Stimulated activated CD4-positive, alpha-beta T cell treated with anti-CD3 and anti-CD28 coated beads, TNF-alpha, amount 100 ng/mL, for 24 hours (primary cell): ENCODE measurements around the gene VPS33B.
"Not testable (repeated sequence)": the region's sequence is repeated elsewhere in the genome, so short reads cannot be mapped to it uniquely, and the experiment has no call there.

ENCODE experiments used
- DNase-seq, 3 experiments: peaks; one replicate each; pipeline ENCODE4 v3.0.0-alpha.2; 2020; ENCODE audit warnings: low read depth in 3 of 3

VPS33B gene

DNA sequence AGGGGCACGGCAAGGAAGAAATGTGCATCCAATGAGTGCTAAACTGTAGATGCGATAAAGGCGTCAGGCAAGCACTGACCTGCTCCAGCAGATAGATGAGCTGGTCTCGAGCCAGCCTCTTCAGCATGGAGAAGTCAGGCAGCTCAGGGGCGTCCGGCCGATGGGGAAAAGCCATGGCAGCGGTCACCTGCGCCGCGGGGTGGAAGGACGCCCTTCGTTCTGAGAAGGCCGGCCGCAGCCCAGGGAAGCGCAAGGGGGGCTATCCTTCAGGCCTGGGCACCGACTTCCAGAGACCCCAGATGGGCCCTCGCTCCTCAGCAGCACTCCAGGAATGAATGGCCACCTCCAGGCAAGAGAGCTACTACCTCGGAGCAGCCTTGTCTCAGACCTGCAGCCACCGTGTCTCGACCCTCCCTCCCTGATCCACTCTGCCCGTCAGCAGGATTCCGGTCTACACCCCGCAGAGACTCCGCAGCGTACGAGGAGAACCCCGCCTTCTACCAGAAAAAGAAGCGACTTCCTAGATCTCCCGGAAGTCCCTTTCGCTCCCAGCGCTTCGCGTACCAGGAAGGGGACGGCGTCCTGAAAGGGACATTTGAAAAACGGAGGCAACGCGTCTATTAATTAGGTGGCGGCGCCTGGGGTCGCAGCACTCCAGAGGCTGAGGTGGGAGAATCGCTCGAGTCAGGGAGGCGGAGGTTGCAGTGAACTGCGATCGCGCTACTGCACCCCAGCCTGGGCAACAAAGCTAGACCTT lies at the start of gene VPS33B:
Gene VPS33B (minus strand): TSS at position 520 of the 757 bp plus-strand sequence. CDS start 345 bp downstream, at position 175.
- peak; percentile 62 to 79 (median 64) for DNase-seq

DNA sequence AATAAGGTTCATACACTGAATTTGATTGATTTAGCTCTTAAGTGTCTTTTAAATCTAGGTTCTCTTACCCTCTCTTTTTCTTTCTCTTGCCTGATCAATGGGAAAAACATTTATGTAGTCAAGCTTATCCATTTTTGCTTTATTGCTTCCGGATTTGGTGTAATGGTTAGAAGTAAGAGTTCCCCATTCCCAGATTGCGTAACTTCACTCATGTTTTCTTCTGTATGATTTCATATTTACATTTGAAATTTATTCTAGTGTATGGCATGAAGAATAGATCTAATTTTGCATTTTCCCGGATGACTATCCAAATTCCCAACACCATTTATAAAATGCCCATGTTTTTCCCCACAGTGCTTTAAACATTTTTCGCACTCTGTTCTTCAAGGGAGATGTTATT lies 49.8 kb upstream of the VPS33B start:
- DNase-seq = no peak

DNA sequence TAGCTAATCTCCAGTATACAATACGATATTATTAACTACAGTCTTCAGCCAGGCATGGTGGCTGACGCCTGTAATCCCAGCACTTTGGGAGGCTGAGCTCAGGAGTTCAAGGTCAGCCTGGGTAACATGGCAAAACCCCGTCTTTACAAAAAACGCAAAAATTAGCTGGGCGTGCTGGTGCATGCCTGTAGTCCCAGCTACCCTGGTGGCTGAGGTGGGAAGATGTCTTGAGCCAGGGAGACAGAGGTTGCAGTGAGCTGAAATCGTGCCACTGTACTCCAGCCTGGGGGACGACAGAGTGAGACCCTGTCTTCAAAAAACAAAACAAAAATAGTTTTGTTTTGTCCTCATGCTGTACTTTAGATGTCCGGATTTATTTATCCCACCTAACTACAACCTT lies 48.5 kb upstream of the VPS33B start:
- no peak for DNase-seq

DNA sequence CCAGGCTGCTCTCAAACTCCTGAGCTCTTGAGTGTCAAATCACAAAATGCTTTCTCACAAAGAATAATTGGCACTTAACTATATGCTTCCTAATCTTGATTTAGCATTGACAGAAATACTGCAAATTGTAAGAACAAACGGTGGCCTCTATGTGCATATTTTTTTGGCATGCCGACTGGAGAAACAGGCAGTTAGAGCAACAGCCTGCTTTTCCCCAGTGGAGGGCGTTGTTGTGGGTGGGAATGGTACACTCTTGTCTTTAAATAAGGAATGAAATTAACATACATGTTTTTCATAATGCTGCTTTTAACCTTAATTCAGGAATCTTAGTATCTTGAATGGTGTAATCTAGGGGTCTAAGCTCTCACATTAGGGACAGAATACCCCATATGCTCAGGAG lies 46.6 kb upstream of the VPS33B start:
- DNase-seq = no peak

DNA sequence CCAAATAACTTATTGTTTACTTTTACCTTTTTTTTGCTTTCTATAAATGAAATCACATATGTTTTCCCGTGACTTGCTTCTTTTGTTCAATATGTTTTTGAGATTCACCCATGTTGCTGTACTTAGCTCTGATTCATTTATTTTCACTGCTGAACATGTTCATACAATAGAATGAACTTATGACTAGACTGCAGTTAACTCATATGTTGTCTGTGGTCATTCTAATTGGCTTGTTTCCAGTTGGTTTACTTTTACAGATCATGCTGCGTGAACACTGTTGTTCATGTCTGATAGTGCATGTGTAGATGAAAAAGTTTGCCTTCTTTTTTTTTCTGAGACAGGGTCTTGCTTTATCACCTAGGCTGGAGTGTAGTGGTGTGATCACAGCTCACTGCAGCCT lies 46.0 kb upstream of the VPS33B start:
- no peak for DNase-seq

DNA sequence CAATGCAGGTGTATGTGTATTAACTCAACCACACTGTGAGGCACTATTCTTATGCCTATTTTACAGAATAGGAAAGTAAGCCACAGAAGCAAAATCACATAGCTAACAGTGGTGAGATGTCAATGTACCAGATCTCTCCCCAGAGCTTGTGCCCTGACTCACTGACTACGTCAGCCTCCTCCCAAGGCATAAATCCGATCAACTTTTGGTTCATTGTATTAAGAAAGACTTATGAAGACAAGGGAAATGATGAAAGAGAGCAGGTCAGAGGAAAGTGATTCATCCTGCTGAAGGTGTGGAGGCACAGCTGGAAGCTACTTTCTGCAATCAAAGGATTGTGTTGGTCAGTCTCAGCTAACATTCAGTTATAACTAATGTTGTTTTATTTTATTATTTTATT lies 44.6 kb upstream of the VPS33B start:
- no peak for DNase-seq

DNA sequence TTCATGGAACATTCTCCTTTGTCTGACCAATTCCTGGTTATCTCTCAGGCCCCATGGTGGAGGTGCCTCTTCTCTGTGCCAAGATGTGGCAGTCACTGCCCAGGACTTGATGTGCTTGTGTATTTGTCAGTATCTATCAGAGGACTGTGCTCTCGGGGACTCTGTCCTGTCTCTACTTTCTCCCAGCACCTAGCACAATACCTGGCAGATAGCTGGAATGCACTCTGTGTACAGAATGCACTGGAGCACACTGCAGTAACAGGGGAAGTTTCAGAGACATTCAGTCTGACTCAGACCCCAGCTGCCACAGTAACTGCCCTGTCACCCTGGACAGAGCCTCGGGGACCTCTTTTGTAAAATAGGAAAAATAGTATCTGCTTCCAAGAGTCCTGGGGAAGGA lies 43.1 kb upstream of the VPS33B start:
- DNase-seq = no peak

DNA sequence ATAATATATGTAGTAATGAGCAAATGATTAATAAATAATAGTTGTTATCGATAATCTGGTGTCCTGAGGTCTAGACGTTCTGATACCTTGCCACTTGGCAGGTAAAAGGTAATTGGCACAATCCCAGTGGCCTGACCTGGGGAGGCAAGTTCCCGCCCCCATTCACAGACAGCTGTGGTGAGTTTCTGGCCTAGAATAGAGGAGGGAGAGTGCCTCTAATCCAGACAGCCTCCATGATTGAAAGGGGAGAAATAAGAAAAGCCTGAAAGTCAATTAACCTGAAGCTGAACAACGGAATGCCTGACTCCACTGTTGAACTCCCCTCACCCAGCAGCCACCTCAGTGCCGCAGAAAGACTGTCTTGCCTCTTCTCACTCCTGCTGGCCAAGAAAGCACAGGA lies 39.6 kb upstream of the VPS33B start:
- no peak for DNase-seq

DNA sequence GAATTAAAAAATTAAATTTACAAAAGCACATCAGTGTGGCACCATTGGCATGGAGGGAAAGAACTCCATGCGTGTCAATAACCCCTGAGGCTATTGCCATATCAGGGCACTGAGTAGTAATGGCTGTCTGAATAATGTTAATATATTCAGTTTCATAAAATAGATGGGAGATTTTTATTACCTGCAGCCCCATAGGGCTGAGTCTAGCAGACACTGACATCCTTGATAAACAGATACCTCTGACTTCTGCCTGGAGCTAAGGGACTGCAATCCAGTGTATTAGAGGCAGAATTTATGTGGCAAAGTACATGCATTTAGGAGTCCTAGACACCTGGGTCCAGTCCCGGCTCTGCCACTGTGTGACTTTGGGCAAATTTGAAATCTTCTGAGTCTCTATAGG lies 38.8 kb upstream of the VPS33B start:
- no peak for DNase-seq

DNA sequence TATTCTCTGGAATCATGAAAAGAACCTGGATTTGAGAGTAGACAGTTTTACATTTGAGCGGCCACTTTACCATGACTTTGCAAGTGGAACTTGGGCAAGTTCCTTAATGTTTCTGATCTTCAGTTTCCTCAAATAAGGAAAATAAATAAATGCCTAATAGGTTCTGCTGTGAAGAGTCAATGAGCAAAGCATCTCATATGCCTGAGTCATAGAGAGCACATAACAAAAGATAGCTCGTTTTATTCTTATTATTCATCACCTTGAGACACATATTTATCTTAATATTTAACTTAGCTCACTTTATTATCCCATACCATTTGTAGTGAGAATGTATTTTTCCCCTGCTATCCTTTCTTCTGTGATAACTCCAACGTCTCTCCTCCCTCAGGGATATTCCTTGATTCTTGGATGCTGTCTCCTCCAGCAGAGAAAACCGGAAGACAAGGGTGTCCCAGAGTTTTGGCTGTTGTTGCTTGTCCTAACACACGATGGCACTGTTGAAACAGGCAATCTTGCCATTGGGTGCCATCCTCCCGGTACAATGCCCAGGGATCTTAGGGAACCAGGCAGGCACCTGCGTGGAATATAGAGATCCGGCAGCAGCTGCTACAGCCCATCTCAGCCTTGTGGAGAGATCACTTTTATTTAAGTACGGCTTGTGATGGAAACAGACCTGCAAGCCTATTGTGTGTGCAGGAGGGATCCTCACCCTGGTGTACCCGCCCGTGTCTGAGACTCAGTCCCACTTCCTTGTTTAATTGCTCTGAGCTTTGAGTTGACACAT lies 33.3 kb upstream of the VPS33B start:
- DNase-seq = peak in 2 of 3 experiments; percentile 11 to 33

DNA sequence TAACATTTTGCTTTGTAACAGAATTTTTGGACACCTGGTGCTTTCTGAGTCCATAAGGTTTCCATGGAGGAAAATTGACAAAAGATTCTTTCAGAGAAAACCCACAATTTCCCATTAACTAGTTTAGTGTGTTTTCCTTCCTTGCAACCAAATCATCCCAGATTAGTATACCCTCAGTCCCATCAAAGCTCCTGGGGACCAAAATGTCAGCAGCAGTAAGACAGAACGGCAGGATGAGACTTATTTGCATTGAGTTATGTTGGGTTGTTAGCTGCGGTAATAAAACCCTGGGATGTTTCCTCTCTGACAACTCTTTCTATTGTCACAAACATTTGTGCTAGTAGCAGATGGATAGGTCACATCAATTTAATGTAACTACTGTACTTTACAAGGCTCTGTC lies 32.4 kb upstream of the VPS33B start:
- DNase-seq = no peak

DNA sequence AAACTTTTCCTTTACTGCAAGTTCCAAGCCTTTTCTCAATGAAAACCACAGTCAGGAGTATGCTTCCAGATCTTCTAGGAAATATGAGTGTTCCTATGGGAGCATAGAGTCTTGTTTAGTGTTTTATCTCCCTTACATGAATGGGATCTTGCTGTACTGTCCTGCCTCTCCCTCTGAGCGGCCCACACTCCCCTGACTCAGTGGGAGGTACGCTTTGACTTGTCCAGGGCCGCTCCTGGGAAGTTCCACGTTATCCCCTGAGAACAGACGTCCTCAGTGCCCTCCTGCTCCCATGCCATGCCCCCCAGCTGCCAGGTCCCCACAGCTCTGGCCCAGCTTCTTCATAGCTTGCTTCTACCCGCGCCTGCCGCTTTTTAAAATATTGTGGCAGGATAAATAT lies 28.9 kb upstream of the VPS33B start:
- DNase-seq = no peak

DNA sequence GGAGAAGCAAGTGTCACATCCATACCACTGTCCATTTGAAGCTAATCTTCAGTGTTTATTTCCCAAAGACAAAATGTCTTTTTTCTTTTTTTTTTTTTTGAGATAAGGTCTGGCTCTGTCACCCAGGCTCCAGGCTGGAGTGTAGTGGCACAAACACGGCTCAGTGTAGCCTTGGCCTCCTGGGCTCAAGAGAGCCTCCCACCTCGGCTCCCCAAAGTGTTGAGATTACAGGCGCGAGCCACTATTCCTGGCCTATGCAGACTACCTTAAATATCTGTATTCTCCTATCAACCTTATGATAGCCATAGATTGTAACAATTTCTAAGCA lies 27.7 kb upstream of the VPS33B start:
- DNase-seq = no peak

DNA sequence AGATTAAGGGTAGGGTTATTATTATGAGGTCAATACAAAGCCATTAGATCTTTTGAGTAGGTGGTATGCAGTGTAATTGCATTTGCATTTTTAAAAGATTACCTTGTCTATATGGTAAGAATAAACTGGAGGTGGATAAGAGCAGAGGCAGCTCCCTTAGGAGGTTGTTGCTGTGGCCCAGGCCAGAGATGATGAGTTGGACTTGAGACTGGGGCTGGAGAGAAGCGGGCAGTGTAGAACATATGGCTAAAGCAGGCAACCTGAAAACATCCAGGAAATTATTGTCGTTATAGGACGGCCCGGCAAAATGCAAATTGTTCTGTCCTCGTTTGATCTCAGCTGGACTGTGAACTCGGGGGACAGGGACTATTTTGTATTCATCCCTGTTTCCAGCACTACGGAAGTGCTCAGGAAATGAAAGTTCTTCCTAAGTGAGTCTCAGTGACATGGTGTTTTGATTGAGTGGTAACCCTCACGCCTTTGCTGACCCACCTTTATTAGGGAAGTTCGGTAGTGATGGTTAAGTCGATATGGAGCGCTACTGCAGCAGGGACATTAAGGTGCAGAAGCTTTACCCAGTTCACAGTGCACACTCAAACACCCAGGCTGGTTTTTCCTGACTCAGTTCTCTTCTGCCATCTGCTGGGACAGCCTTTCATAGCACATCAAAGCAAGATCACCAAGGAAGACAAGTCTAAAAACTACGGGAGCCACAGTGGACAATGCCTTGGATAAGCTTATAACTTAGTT lies 27.2 kb upstream of the VPS33B start:
- DNase-seq = peak; percentile 16 to 28 (median 22)

DNA sequence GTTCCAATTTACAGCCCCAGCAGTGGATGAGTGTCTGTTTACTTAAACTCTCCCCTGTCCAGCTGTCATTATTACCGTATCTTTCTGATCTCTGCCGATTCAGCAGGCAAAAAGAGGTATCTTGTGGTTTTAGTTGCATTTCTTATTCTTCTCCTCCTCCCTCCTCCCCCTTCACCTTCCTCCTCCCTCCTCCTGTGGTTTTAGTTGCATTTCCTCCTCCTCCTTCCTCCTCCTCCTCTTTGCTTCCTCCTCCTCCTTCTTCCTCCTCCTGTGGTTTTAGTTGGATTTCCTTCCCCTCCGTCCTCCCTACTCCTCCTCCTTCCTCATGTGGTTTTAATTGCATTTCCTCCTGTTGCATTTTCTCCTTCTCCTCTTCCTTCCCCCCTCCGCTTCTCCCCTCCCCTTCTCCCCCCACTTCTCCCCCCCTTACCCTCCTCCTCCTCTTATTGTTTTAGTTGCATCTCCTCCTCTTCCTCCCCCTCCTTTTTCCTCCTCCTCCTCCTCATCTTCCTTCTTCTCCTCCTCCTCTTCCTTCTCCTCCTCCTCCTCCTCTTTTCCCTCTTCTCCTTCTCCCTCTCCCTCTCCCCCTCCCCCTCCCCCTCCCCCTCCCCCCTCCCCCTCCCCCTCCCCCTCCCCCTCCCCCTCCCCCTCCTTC lies 25.3 kb upstream of the VPS33B start:
- DNase-seq = no peak

DNA sequence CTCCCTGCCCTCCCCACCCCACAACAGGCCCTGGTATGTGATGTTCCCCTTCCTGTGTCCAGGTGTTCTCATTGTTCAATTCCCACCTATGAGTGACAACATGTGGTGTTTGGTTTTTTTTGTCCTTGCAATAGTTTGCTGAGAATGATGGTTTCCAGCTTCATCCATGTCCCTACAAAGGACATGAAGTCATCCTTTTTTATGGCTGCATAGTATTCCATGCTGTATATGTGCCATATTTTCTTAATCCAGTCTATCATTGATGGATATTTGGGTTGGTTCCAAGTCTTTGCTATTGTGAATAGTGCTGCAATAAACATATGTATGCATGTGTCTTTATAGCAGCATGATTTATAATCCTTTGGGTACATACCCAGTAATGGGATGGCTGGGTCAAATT lies 23.7 kb upstream of the VPS33B start:
- not testable (repeated sequence) for DNase-seq

DNA sequence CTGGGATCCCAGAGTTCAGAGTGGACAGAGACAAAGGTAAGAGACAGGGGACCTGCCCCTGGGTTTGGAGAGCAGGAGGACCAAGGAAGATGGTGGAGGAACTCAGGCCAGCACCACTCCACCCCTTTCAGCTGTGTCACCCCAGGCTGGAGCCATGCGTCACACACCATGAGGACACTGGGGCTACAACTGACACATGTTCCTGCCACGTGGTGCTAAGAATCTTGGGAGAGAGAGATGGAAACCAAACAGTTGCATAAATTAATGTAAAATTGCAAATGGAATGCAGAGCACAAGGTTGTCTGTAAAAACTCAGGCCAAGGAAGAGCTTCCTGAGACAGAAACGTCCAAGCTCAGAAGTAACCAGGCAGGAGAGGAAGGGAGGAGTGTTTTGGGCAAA lies 22.7 kb upstream of the VPS33B start:
- no peak for DNase-seq

DNA sequence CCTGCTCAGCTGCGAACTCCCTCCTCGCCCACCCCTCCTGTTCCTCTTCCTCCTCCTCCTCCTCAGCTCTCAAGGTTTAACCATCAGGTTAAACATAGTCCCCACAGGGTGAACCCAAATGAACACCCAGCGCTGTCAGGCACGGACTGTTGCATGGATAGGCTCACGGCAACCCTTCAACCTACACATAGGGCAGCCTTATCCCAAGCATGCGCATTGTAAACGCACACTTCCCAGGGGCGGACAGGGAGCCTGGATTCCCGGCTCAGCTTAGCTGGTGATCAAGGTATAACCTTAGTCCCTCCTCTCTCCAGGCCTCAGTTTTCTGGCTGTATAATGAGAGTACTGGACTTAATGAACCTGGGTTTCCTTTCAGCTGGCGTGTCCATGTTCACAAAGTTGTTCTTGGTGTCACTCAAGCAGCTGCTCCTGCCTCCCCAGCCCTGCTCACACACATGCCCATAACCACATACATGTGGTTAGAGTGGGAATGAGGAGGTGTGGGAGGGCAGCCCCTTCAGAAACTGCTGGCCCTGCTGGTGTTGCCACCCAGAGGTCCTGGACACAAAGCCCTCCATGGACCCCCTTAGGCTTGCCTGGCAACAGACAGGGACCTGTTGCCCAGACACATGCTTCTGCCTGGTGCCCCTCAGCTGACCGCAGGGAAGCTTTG lies 20.9 kb upstream of the VPS33B start:
- no peak for DNase-seq

DNA sequence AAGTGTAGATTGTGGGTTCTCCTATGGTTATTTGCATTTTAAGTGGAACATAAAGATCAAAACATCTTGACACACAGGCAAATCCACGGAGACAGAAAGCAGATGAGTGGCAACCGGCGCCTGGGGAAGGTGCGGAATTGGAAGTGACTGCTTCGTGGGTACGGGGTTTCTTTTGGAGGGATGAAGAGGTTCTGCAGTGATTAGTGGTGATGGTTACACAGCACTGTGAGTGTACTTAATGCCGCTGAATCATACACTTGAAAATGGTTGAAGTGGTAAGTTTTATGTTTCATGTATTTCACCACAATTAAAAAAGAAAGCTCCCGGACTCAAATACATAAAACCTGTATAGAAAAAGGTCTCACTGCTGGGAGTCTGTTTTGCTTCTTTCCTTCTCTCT lies 18.5 kb upstream of the VPS33B start:
- no peak for DNase-seq

DNA sequence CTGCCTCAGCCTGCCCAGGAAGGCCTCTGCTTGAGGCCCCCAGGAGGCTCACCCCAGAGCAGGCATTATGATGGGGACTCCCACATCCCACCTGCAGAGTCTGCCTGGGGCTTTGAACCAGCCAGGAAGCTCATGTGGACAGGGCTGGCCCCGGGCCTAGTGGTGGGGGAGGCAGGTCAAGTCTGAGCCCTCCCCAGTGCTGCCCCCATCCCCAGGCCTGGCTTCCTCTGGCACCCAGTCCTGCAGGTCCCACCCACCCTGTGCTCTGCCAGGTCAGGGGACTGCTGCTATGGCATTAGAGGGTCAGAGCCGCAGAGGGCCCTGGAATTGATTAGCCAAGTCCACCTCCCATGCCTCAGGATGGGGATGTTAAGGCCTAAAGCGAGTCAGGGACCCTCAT lies 17.6 kb upstream of the VPS33B start:
- DNase-seq = no peak

DNA sequence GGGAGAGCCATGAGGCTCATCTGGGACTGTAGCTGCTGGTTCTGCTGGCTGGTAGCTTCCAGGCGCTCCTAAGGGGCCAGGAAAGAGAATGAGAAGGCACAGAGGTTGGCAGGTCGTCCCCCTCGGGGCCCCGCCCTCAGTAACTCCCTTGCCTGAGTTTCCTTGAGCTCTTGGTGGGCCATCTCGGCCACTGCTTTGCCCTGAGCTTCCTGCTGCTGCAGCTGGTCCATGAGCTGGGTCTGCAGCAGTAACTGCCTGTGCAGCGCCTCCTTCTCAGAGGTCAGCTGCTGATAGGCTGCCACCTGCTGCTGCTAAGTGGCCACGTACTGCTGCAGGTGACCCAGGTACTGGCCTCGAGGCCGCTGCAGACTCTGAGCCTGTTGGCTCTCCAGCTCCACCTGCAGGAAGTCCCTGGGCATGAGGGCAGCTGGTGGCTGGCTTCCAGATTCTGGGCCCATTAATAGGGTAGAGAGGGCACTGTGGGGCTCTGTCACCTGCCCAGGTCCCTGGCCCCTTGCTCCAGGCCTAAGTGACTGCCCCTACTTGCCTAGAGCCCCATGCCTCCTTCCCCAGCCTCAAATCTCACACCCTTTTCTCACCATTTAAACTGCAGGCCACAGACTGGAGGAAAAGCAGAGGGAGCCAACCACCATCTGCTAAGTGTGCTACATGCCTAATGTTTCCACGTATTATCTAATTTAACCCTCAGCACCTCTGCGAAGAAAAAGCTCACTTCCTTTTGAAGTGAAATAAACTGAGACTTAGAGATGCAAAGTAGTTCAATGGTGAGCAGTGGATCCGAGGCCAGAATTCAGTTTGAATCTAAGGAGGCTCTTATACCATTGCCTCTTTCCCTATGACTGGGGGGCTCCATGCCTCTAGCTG lies 10.8 kb upstream of the VPS33B start:
- DNase-seq = peak in 1 of 3 experiments; percentile 56
